Fibroblast of mammary gland (primary cell): ENCODE results near the gene ATOSB.

ENCODE experiments used
- DNase-seq: peaks from one replicate; pipeline ENCODE4 v3.0.0-alpha.2; 2010; ENCODE audit warnings: low read depth
- H3K4me3 ChIP-seq: 2 replicates; pipeline ENCODE4 v1.5.1; 2011; ENCODE audit warnings: low read depth, mild to moderate bottlenecking, low read length, moderate library complexity; ENCODE audit not compliant: control insufficient read depth
- TF ChIP-seq, protein P1 (sequence below): conservative IDR thresholded peaks from 2 replicates; pipeline ENCODE4 v1.5.1; 2011; ENCODE audit warnings: low read depth, low read length, inconsistent platforms; ENCODE audit not compliant: control insufficient read depth, insufficient read depth

Gene ATOSB

GRCh38 chr9:35085078-35085477 lies 30.6 kb downstream of the ATOSB start:
- TF ChIP-seq, protein P1, sequence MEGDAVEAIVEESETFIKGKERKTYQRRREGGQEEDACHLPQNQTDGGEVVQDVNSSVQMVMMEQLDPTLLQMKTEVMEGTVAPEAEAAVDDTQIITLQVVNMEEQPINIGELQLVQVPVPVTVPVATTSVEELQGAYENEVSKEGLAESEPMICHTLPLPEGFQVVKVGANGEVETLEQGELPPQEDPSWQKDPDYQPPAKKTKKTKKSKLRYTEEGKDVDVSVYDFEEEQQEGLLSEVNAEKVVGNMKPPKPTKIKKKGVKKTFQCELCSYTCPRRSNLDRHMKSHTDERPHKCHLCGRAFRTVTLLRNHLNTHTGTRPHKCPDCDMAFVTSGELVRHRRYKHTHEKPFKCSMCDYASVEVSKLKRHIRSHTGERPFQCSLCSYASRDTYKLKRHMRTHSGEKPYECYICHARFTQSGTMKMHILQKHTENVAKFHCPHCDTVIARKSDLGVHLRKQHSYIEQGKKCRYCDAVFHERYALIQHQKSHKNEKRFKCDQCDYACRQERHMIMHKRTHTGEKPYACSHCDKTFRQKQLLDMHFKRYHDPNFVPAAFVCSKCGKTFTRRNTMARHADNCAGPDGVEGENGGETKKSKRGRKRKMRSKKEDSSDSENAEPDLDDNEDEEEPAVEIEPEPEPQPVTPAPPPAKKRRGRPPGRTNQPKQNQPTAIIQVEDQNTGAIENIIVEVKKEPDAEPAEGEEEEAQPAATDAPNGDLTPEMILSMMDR, result no peak
- DNase-seq, result peak; percentile 33
- no peak overlapping the region for H3K4me3 ChIP-seq

DNA sequence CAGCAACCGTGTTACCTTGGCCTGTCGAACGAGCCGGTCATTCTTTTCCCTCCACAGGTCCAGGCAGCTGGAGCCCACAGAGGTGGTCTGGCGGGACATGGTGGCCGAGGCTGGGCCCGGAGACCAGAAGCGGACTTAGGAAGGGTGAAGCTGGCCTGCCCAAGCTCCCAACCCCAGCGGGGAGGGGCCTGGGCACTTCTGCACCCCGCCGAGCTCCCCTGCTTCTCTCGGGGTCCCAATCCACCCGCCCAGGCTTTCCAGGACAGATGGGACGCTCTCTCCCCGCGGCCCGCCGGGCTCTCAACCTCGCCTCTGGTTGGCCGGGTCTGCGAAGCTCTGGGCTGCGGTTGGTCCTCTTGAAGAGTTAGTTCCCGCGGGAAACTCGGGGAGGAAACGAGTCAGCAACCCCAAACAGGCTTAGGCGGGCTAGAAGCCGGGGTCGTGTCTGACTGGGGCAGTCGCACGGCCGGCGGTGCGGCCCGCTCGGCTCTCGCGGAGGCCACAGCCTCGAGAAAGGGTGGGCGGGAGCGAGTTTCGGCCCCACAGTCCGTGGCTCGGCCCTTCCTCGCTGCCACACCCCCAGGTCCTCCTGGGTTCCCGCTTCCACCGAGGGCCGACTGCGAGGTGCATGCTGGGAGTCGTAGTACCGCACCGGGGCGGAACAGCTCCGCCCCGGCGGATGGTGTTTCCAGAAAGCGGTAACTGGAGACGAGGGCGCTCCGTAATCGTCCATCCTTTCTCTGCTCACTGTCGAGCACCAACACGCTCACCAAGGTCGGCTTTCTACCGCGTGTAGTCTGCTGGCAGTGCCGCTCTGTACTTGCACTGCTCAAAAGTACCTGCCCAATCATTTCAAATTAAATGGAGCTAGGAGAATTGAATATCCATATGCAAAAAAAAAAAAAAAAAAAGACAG lies 36.0 kb downstream of the ATOSB start, which contains the start of gene FANCG:
TSS of gene FANCG (minus strand) at position 517 of the 916 bp plus-strand sequence. CDS start at position 99, 418 bp downstream.
- TF ChIP-seq, protein P1, result no peak
- peak; percentile 91 for DNase-seq
- peak within 1 kb of the TSS; percentile 80 for H3K4me3 ChIP-seq

DNA sequence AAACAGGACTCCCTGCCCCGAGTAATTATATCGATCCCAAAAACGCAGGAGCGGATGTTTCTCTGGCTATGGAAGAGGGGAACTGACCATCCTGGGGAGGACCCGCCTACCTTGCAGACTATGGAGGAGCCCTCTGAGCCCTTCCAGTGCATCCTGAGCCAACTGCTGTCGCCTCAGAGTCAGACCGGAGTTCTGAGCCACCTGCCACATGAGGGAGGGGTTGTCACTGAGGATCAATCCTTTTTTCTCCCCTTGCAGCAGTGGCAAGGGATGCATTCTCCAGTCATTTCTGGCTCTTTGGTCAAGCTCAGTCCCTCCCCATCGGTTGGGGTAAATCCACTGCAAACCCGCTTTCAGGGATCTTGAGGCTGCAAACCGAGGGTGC lies 36.6 kb downstream of the ATOSB start:
- no peak for DNase-seq
- TF ChIP-seq, protein P1, result no peak

GRCh38 chr9:35078066-35078465 lies 37.6 kb downstream of the ATOSB start:
- TF ChIP-seq, protein P1, result no peak
- H3K4me3 ChIP-seq, result peak overlapping the region; percentile 80
- DNase-seq, result no peak

More for the DNA sequence above, 36.6 kb downstream of the ATOSB start:
- peak overlapping the region; percentile 80 for H3K4me3 ChIP-seq

DNA sequence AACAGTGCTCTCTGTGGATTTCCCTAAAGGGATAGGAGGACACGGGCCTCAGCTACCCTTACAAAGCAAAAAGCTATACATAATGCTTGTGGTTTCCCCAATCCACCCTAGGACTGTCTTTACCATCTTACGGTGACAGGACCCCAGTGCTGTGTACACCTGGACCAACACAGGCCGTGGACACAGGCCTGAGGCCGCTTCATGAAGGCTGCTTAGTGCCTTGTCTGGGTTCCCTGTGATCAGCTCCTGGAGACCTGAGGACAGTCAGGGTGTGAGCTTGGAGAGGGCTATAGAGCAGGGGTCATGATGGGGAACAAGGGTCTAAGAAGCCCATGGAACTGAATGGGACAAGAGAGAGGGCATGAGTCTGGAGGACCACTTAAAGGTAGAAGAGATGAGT lies 38.8 kb downstream of the ATOSB start:
- no peak overlapping the region for H3K4me3 ChIP-seq
- DNase-seq, result no peak
- TF ChIP-seq, protein P1, result no peak

- H3K4me3 ChIP-seq, result no peak overlapping the region
- DNase-seq, result no peak
- TF ChIP-seq, protein P1, result no peak
Measured at GRCh38 chr9:35075358-35075757, 40.3 kb downstream of the ATOSB start.
